HCT116 (cell line): ENCODE data around the gene CUL9. TPM values are rescaled to one million over a fixed set of nuclear protein-coding genes. Genes with fewer than 3 reads are reported as not detected.

Source experiments
- ATAC-seq: fragments of 200-7000 bp; cut with Tn5 transposase; 2 replicates; pipeline ENCODE4 v1.9.1; 2020; ENCODE audit warnings: mild to moderate bottlenecking, moderate library complexity
- BruUV-seq: library from RNA; stranded (reverse); fragments of 400-500 nt; replicated peaks from 2 replicates; lab custom pipeline; 2021; lab: Mats Ljungman, UMichigan
- CTCF ChIA-PET: fragments of 300-600 bp; sonication (Branson Sonifier 250); formaldehyde crosslinking; loops from one replicate; lab custom pipeline; 2021; ENCODE audit warnings: antibody characterized with exemption; lab: Charles Lee
- POLR2A ChIA-PET: fragments of 300-600, 350-600 bp; sonication (Branson Sonifier 250); formaldehyde crosslinking; loops from one replicate; lab custom pipeline; 2021; ENCODE audit warnings: antibody characterized with exemption; lab: Charles Lee
- RAD21 ChIA-PET, 2 experiments: fragments of 300-600 bp; sonication (Branson Sonifier 250); formaldehyde crosslinking; loops; one replicate each; lab custom pipeline; 2023; ENCODE audit warnings: low total read pairs in 2 of 2; ENCODE audit not compliant: uncharacterized antibody in 2 of 2, unreplicated experiment in 2 of 2, low non-redundant PET in 1 of 2; lab: Charles Lee
- DNase-seq: peaks from one replicate; pipeline ENCODE4 v3.0.0-alpha.2; 2010; ENCODE audit warnings: low read depth, low spot score
- H2AFZ ChIP-seq: fragments of 200-600 bp; shearing (Covaris generic), sonication (generic); 2 replicates; pipeline ENCODE4 v1.6.1; 2017; ENCODE audit warnings: low read depth, mixed run types, mixed read lengths, antibody characterized with exemption, low read length; ENCODE audit not compliant: poor library complexity, severe bottlenecking
- H3K27ac ChIP-seq: 2 replicates; pipeline ENCODE4 v1.5.1; 2012; ENCODE audit warnings: low read depth, low read length
- H3K27me3 ChIP-seq: fragments of 200-600 bp; sonication (generic); 2 replicates; pipeline ENCODE4 v1.6.1; 2016; ENCODE audit warnings: mixed run types, low read length, mixed read lengths; ENCODE audit not compliant: insufficient read depth
- H3K36me3 ChIP-seq, 2 experiments: fragments of 200-500 bp in 1 of 2; fragments of 200-600 bp in 1 of 2; sonication (Bioruptor generic) in 1 of 2; sonication (generic) in 1 of 2; 2 replicates each; pipeline versions ENCODE4 v1.5.1 to v1.6.1; 2014 to 2016; ENCODE audit warnings: low read length in 2 of 2, inconsistent platforms in 1 of 2, mixed read lengths in 1 of 2, mixed run types in 1 of 2; ENCODE audit not compliant: insufficient read depth in 2 of 2, control insufficient read depth in 1 of 2
- H3K4me1 ChIP-seq, 2 experiments: fragments of 200-600 bp in 1 of 2; sonication (generic) in 1 of 2; 2 replicates each; pipeline versions ENCODE4 v1.5.1 to v1.6.1; 2012 to 2017; ENCODE audit warnings: low read length in 2 of 2, inconsistent platforms in 1 of 2, mild to moderate bottlenecking in 1 of 2, mixed read lengths in 1 of 2, mixed run types in 1 of 2, moderate library complexity in 1 of 2; ENCODE audit not compliant: insufficient read depth in 2 of 2, control insufficient read depth in 1 of 2
- H3K4me2 ChIP-seq: fragments of 200-600 bp; sonication (generic); 2 replicates; pipeline ENCODE4 v1.6.1; 2017; ENCODE audit warnings: mixed run types, low read length, mixed read lengths
- H3K4me3 ChIP-seq, 2 experiments: fragments of 200-600 bp in 1 of 2; sonication (generic) in 1 of 2; replicated peaks in 1 of 2; 2 replicates each; pipeline ENCODE4 v1.5.1; 2011 to 2016; ENCODE audit warnings: low read length in 2 of 2, control low read depth in 1 of 2, low read depth in 1 of 2, mild to moderate bottlenecking in 1 of 2, mixed read lengths in 1 of 2, mixed run types in 1 of 2
- H3K79me2 ChIP-seq: fragments of 200-600 bp; sonication (generic); 2 replicates; pipeline ENCODE4 v1.6.1; 2017; ENCODE audit warnings: mild to moderate bottlenecking, mixed run types, low read length, moderate library complexity, mixed read lengths; ENCODE audit not compliant: insufficient read depth
- H3K9ac ChIP-seq: fragments of 200-600 bp; sonication (generic); 2 replicates; pipeline ENCODE4 v1.6.1; 2016; ENCODE audit warnings: low read length, mixed read lengths
- H3K9me2 ChIP-seq: fragments of 200-600 bp; sonication (generic), shearing (Covaris generic); 2 replicates; pipeline ENCODE4 v1.6.1; 2017; ENCODE audit warnings: mixed run types, mild to moderate bottlenecking, moderate library complexity; ENCODE audit not compliant: insufficient read depth
- H3K9me3 ChIP-seq, 2 experiments: fragments of 200-500 bp in 1 of 2; fragments of 200-600 bp in 1 of 2; sonication (Bioruptor generic) in 1 of 2; sonication (generic) in 1 of 2; 2 replicates each; pipeline ENCODE4 v1.6.1; 2014 to 2017; ENCODE audit warnings: low read length in 2 of 2, mixed read lengths in 2 of 2, inconsistent platforms in 1 of 2, low read depth in 1 of 2, mild to moderate bottlenecking in 1 of 2, mixed run types in 1 of 2, moderate library complexity in 1 of 2; ENCODE audit not compliant: control insufficient read depth in 1 of 2, insufficient read depth in 1 of 2
- H4K20me1 ChIP-seq: fragments of 200-600 bp; sonication (generic), shearing (Covaris generic); 2 replicates; pipeline ENCODE4 v1.6.1; 2017; ENCODE audit warnings: mixed run types, mild to moderate bottlenecking, moderate library complexity; ENCODE audit not compliant: insufficient read depth
- RAD21 ChIP-seq: IDR thresholded peaks from 2 replicates; pipeline ENCODE4 v1.6.1; 2012; ENCODE audit warnings: low read depth, mild to moderate bottlenecking
- SP1 ChIP-seq: IDR thresholded peaks from 2 replicates; pipeline ENCODE4 v1.6.1; 2012; ENCODE audit warnings: low read depth
- intact Hi-C: fragments of 100-400 bp; cut with micrococcal nuclease; formaldehyde crosslinking; loops from 2 replicates; pipeline ENCODE4 v1.10.0; 2022
- total RNA-seq: library from RNA; stranded (reverse); gene quantifications from one replicate; pipeline ENCODE4 v1.2.1, GENCODE V29; 2021; ENCODE audit not compliant: unreplicated experiment
- TF ChIP-seq, protein P1 (sequence below): IDR thresholded peaks from 2 replicates; pipeline ENCODE4 v1.6.1; 2011; ENCODE audit warnings: mild to moderate bottlenecking, low read length, moderate library complexity; ENCODE audit not compliant: insufficient replicate concordance; ENCODE audit errors: extremely low read depth
- TF ChIP-seq, protein P2 (sequence below), 3 experiments: fragments of 200-600 bp in 1 of 3; sonication (generic) in 1 of 3; IDR thresholded peaks in 2 of 3; conservative IDR thresholded peaks in 1 of 3; 2 replicates each; pipeline ENCODE4 v1.5.1; 2012 to 2017; ENCODE audit warnings: low read depth in 2 of 3, low read length in 2 of 3, antibody characterized with exemption in 1 of 3, borderline replicate concordance in 1 of 3, control low read depth in 1 of 3, mild to moderate bottlenecking in 1 of 3, mixed read lengths in 1 of 3, mixed run types in 1 of 3, moderate library complexity in 1 of 3; ENCODE audit not compliant: insufficient read depth in 1 of 3
- TF ChIP-seq, protein P3 (sequence below): IDR thresholded peaks from 2 replicates; pipeline ENCODE4 v1.6.1; 2012; ENCODE audit warnings: low read depth

The CUL9 gene
- total RNA-seq, 1 experiment from 2014 or later, result 36.5 TPM

DNA sequence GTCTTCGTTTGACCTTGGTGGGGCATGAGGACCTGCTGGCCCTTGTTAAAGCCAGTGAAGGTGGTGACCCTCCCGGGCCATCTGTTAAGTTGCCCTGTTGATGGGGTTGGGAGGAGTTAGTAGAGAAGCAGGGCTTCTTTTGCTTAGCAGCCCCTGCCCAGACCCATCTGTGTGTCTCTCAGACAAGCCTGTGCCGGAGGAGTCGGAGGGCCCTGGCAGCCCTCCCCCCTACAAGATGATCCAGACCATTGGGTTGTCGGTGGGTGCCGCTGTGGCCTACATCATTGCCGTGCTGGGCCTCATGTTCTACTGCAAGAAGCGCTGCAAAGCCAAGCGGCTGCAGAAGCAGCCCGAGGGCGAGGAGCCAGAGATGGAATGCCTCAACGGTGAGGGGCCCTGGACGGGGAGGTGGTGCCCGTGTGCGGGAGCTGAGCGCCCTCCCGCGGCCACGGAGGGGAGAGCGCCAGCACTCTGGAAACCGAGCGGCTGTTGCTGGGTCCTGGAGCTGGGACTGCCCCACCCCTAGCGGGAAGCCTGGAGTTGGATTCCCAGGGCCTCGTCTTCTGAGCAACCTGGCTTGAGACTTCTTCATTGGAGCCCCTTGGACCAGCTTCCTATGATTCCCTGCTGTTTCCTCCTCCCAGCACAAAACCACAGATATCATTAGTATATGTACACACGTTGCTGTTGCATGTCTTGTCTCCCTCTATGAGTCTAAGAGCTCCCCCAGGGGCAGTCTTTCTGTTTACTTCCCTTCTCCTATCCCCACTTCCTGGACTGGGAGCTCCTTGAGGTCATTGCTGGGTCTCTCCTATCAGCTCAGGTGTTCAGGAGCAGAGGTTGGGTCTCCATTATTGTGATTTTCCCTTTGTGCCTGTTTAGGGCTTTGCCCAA, 38.5 kb upstream of the CUL9 start:
- Histone ChIP-seq H3K4me2 (peak overlapping the region; percentile 10; the same call in 1 of the 2 replicates), H2AFZ (no peak overlapping the region), H3K9me3 (no peaks in the 10 kb centered on the region), H3K9me2 (no peaks in the 10 kb centered on the region), H3K4me1 (peaks cover 3 to 9% of the 10 kb centered on the region in 2 experiments; a peak in 1 of 4 replicates), H3K9ac (no peak overlapping the region), H3K36me3 (peaks cover 0 to 10% of the 10 kb centered on the region in 2 experiments; a peak in 1 of 4 replicates), H4K20me1 (no peaks in the 10 kb centered on the region), H3K79me2 (no peaks in the 10 kb centered on the region), H3K27ac (no peak overlapping the region), H3K27me3 (no peaks in the 10 kb centered on the region), H3K4me3 (no peak overlapping the region)
- CTCF ChIA-PET, result interaction anchor here (0.7 to 2.1 kb wide), 27 partner anchors 14 to 364 kb away, joined by 3 to 11 read pairs (median 4); partner anchors contain the start of genes CUL7, KLC4, KLHDC3 and MRPL2
- POLR2A ChIA-PET, result interaction anchor here (0.5 to 1.8 kb wide), 4 partner anchors 89 to 214 kb away, joined by 3 to 7 read pairs (median 4); partner anchors contain the start of genes CNPY3, CUL7, KLHDC3 and MEA1
- RAD21 ChIA-PET, result interaction anchor here (0.6 to 1.2 kb wide), 6 partner anchors 20 to 121 kb away, joined by 3 to 5 read pairs (median 3); partner anchors contain the start of genes KLC4 (in 2 of the 2), MRPL2 (in 2 of the 2) and CUL7 (in 1 of the 2)
- intact Hi-C loops, result loop anchor here (1.0 to 5.0 kb wide), 5 partner anchors 73 to 242 kb away; partner anchors contain the start of genes GNMT, KLC4 and MRPL2
- ATAC-seq (peak; percentile 99), DNase-seq (peak; percentile 24)
- BruUV-seq, result no TSS peak
- TF ChIP-seq, protein P1, sequence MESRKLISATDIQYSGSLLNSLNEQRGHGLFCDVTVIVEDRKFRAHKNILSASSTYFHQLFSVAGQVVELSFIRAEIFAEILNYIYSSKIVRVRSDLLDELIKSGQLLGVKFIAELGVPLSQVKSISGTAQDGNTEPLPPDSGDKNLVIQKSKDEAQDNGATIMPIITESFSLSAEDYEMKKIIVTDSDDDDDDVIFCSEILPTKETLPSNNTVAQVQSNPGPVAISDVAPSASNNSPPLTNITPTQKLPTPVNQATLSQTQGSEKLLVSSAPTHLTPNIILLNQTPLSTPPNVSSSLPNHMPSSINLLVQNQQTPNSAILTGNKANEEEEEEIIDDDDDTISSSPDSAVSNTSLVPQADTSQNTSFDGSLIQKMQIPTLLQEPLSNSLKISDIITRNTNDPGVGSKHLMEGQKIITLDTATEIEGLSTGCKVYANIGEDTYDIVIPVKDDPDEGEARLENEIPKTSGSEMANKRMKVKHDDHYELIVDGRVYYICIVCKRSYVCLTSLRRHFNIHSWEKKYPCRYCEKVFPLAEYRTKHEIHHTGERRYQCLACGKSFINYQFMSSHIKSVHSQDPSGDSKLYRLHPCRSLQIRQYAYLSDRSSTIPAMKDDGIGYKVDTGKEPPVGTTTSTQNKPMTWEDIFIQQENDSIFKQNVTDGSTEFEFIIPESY, result no peak
- TF ChIP-seq SP1, result no peak
- TF ChIP-seq RAD21, result peak; percentile 98
- TF ChIP-seq, protein P2, sequence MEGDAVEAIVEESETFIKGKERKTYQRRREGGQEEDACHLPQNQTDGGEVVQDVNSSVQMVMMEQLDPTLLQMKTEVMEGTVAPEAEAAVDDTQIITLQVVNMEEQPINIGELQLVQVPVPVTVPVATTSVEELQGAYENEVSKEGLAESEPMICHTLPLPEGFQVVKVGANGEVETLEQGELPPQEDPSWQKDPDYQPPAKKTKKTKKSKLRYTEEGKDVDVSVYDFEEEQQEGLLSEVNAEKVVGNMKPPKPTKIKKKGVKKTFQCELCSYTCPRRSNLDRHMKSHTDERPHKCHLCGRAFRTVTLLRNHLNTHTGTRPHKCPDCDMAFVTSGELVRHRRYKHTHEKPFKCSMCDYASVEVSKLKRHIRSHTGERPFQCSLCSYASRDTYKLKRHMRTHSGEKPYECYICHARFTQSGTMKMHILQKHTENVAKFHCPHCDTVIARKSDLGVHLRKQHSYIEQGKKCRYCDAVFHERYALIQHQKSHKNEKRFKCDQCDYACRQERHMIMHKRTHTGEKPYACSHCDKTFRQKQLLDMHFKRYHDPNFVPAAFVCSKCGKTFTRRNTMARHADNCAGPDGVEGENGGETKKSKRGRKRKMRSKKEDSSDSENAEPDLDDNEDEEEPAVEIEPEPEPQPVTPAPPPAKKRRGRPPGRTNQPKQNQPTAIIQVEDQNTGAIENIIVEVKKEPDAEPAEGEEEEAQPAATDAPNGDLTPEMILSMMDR (IDR thresholded peaks at IDR 0.05 in 2 of 3, conservative IDR thresholded peaks at IDR 0.05 in 1 of 3; ENCODE audit: borderline replicate concordance in 1 of 3, insufficient read depth in 1 of 3, low read depth in 2 of 3, low read length in 2 of 3), result peak; percentile 92 to 96 (median 94)
- TF ChIP-seq, protein P3, sequence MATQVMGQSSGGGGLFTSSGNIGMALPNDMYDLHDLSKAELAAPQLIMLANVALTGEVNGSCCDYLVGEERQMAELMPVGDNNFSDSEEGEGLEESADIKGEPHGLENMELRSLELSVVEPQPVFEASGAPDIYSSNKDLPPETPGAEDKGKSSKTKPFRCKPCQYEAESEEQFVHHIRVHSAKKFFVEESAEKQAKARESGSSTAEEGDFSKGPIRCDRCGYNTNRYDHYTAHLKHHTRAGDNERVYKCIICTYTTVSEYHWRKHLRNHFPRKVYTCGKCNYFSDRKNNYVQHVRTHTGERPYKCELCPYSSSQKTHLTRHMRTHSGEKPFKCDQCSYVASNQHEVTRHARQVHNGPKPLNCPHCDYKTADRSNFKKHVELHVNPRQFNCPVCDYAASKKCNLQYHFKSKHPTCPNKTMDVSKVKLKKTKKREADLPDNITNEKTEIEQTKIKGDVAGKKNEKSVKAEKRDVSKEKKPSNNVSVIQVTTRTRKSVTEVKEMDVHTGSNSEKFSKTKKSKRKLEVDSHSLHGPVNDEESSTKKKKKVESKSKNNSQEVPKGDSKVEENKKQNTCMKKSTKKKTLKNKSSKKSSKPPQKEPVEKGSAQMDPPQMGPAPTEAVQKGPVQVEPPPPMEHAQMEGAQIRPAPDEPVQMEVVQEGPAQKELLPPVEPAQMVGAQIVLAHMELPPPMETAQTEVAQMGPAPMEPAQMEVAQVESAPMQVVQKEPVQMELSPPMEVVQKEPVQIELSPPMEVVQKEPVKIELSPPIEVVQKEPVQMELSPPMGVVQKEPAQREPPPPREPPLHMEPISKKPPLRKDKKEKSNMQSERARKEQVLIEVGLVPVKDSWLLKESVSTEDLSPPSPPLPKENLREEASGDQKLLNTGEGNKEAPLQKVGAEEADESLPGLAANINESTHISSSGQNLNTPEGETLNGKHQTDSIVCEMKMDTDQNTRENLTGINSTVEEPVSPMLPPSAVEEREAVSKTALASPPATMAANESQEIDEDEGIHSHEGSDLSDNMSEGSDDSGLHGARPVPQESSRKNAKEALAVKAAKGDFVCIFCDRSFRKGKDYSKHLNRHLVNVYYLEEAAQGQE, result no peak
